GM10248 (cell line): ENCODE results near the gene SH3BP4.

Source experiments
- CTCF ChIA-PET: fragments of 300-600 bp; sonication (Branson Sonifier 250); formaldehyde crosslinking; extraction: SDS; loops from one replicate; lab custom pipeline; 2021; ENCODE audit warnings: antibody characterized with exemption; lab: Yijun Ruan, JAX
- POLR2A ChIA-PET: fragments of 350-650 bp; sonication (Branson Sonifier 250); formaldehyde crosslinking; extraction: SDS; loops from one replicate; lab custom pipeline; 2020; ENCODE audit warnings: antibody characterized with exemption; lab: Yijun Ruan, JAX
- DNase-seq: peaks from one replicate; pipeline ENCODE4 v3.0.0; 2012; ENCODE audit errors: extremely low spot score
- TF ChIP-seq, protein P1 (sequence below): IDR thresholded peaks from 2 replicates; pipeline ENCODE4 v1.5.1; 2012; ENCODE audit warnings: mild to moderate bottlenecking, low read depth; ENCODE audit errors: extremely low read depth, missing control alignments, control extremely low read depth

The SH3BP4 gene

DNA sequence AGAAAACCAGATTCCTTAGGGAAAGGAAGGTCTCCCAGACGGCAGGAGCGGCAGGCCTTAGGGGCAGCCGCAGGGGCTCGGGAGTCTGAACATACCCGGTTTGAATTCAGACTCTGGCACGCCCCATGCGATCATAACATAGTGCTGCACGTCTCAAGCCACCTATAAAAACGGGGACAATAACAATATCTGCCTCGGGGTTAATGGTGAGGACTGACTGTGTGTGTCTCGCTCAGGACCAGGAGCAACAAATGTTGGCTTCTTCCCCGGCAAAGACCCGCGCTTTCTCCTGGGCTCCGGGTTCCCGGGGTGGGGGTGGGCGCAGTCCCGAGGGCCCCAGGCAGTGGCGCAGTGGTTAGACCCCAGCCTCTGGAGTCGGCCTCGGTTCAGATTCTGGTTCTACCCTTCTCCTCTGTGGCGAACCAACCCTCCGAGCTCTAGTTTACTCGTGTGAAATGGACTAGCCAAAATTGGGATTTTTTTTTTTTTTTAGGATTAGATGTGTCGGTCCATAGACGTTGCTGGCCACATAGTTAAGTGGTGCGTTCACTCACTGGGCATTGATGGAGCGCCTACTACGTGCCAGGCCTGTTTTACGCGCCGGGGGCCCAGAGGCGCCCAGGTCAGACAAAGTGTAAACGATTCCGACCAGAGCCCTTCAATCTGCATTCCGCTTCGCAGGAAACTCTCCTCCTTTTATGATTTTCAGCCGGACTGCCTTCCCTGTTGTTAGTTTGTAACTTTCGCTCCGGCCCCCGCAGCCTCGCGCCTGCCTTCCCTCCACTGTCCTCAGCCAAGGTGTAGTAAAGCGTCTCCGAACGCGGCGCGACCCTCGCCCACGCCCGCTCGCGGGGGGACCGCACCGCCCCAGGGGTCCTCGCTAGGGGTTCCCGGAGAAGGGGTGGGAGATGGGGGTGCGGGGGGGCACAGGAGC is 820 bp upstream of the SH3BP4 start:
- TF ChIP-seq, protein P1, sequence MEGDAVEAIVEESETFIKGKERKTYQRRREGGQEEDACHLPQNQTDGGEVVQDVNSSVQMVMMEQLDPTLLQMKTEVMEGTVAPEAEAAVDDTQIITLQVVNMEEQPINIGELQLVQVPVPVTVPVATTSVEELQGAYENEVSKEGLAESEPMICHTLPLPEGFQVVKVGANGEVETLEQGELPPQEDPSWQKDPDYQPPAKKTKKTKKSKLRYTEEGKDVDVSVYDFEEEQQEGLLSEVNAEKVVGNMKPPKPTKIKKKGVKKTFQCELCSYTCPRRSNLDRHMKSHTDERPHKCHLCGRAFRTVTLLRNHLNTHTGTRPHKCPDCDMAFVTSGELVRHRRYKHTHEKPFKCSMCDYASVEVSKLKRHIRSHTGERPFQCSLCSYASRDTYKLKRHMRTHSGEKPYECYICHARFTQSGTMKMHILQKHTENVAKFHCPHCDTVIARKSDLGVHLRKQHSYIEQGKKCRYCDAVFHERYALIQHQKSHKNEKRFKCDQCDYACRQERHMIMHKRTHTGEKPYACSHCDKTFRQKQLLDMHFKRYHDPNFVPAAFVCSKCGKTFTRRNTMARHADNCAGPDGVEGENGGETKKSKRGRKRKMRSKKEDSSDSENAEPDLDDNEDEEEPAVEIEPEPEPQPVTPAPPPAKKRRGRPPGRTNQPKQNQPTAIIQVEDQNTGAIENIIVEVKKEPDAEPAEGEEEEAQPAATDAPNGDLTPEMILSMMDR = no peak
- CTCF ChIA-PET = no interaction called here
- POLR2A ChIA-PET = no interaction called here
- no peak for DNase-seq

DNA sequence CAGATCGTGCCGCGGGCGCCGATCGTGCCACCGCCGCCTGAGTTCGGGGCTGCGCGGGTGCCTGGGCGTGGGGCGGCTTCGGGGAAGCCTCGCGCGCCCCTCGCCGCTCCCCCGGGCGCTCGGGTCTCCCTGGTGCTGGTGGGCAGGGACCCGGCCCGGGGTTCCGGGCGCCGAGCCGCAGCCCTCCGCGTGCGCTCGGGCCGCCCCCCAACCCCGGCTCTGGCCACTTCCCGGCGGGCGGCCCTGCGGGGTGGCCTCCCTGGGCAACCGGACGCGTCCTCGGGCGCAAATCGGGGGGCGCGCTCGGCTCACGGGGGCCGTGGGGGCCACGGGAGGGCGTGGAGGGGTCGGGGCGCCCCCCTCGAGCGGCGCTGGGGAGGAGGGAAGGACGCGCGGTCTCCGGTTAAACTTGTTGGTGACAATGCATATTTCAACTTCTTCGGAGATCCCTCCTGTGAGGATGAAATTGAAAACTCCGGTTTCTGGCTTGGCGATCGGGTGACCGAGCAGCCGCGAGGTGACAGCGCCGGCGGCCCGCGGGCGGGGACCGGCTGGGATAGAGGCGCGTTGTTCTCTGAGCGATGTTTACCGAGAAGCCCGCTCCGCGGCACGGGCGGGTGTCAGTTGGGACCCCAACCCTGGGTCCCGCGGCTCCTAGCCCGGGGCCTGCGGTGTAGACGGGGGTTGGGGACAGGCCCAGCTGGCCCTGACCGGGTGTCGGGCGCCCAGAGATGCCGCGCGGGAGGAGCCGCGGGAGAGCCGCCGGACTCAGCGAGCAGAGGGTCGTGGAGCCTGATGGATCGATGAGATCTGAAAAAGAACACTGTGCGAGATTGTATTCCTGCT is 676 bp downstream of the SH3BP4 start:
- ChIA-PET CTCF (no interaction called here), POLR2A (no interaction called here)
- no peak for DNase-seq
- TF ChIP-seq, protein P1 = no peak

DNA sequence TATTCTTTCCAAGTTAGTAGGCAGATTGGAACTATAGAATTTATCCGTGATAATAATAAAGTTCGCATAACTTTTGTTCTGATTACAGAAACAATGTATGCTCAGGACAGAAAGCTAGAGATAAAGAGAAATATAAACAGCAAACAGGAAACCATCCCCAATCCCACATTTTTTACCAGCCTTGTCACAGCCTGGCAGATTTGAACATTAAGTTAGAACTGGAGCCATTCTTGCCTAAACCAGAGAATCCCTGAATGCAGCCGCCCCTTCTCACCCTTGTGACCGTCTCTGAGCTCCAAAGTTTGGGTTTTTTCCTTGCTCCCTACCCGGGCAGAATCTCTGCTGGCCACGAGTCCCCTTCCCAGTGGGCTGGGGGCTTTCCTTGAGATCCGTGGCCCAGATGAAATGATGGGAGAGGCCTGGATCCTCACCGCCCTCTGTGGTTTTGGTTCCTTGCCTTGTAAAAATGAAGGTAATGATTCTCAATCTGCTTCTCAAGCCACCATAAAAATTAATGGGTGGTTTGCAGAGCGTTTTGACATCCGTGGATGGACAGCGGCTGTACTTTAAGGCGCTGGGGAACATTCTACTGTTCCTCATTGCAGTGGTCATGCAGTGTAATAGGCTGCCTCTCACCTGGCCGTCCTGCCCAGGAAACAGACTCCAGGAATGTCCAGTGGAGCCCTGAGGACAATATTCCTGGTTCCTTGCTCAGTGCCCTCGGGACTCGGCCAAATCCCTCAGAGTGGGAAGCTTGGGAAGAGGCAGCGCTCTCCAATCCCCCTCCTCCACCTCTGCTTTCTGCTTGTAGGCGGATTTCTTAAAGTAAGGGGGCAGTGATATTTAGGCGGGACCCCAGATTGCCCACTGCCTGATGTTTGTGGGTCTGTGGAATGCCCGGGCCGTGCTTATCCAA is 1.6 kb downstream of the SH3BP4 start:
- no peak for DNase-seq
- TF ChIP-seq, protein P1 = no peak
- ChIA-PET CTCF (no interaction called here), POLR2A (no interaction called here)

GRCh38 chr2:234954551-234954992 is 2.8 kb downstream of the SH3BP4 start:
- POLR2A ChIA-PET = interaction anchor here (0.6 kb wide), 1 partner anchor 1995 kb away, joined by 8 read pairs; no protein-coding TSS in a partner anchor

DNA sequence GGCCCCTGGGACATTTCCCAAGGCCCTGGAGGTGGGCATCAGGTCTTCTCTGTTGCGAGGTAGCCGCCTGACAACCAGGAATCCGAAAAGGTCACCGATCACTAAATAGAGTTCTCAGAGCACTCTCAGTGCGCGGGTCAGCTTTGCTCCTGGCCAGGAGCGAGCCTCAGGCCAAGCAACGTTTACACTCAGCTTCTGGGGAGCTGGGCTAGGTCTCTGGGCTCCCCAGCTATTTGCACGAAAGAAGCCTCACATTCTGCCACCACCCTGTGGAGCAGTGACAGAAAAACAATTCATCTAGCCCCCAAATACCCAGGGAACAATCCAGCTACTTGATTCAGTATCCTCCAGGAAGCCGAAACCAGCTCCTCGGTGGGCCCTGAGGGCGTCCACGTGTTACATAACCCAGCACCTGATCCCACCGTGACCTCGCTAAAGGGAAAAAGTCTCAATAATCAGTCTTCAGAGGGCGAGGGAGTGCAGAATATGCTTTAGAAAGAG is 3.3 kb downstream of the SH3BP4 start:
- ChIA-PET POLR2A (no interaction called here), CTCF (no interaction called here)
- no peak for DNase-seq
- TF ChIP-seq, protein P1 = no peak

More at GRCh38 chr2:234954551-234954992, 2.8 kb downstream of the SH3BP4 start:
- CTCF ChIA-PET = no interaction called here
- TF ChIP-seq, protein P1 = no peak
- DNase-seq = no peak
